Neural cell (in vitro differentiated cells): ENCODE data around the gene XPR1. TPM values are rescaled to one million over a fixed set of nuclear protein-coding genes. Genes with fewer than 3 reads are reported as not detected.

Experiments
- H2AFZ ChIP-seq: fragments of 200-600, 300-800 bp; sonication (generic), shearing (Covaris generic); 2 replicates; pipeline ENCODE4 v1.6.0; 2014; ENCODE audit warnings: low read depth, mild to moderate bottlenecking, antibody characterized with exemption, low read length, moderate library complexity
- H3F3A ChIP-seq: fragments of 200-600 bp; shearing (Covaris generic); 2 replicates; pipeline ENCODE4 v1.6.1; 2016; ENCODE audit warnings: mild to moderate bottlenecking, moderate library complexity, mixed read lengths, antibody characterized with exemption, low read length; ENCODE audit not compliant: insufficient read depth, poor library complexity, severe bottlenecking
- H3K27ac ChIP-seq: fragments of 200-600, 300-800 bp; sonication (generic), shearing (Covaris generic); 2 replicates; pipeline ENCODE4 v1.5.1; 2014; ENCODE audit warnings: mild to moderate bottlenecking, low read length, moderate library complexity
- H3K27me3 ChIP-seq: fragments of 300-800, 200-600 bp; sonication (generic), shearing (Covaris generic); 2 replicates; pipeline ENCODE4 v1.6.0; 2014; ENCODE audit warnings: mild to moderate bottlenecking, low read depth, low read length, moderate library complexity; ENCODE audit not compliant: insufficient read depth
- H3K36me3 ChIP-seq: fragments of 300-800, 200-600 bp; sonication (generic), shearing (Covaris generic); 2 replicates; pipeline ENCODE4 v1.5.1; 2014; ENCODE audit warnings: mild to moderate bottlenecking, antibody characterized with exemption, low read length, moderate library complexity; ENCODE audit not compliant: insufficient read depth
- H3K4me2 ChIP-seq: fragments of 300-800, 200-600 bp; sonication (generic), shearing (Covaris generic); 2 replicates; pipeline ENCODE4 v1.6.0; 2014; ENCODE audit warnings: mild to moderate bottlenecking, low read length
- H3K4me3 ChIP-seq: fragments of 300-800, 200-600 bp; sonication (generic), shearing (Covaris generic); 2 replicates; pipeline ENCODE4 v1.5.1; 2014; ENCODE audit warnings: mild to moderate bottlenecking, low read length, moderate library complexity
- H3K79me2 ChIP-seq: fragments of 200-600 bp; shearing (Covaris generic); replicated peaks from 2 replicates; pipeline ENCODE4 v1.6.0; 2014; ENCODE audit warnings: mild to moderate bottlenecking, low read length, moderate library complexity; ENCODE audit not compliant: insufficient read depth
- H3K9ac ChIP-seq: fragments of 300-800, 200-600 bp; sonication (generic), shearing (Covaris generic); 2 replicates; pipeline ENCODE4 v1.6.1; 2016; ENCODE audit warnings: mild to moderate bottlenecking, low read length, mixed read lengths
- H3K9me2 ChIP-seq: fragments of 200-600 bp; shearing (Covaris generic); 2 replicates; pipeline ENCODE4 v1.6.1; 2016; ENCODE audit warnings: mild to moderate bottlenecking, low read length, mixed read lengths; ENCODE audit not compliant: insufficient read depth
- H3K9me3 ChIP-seq: fragments of 200-600, 300-800 bp; sonication (generic), shearing (Covaris generic); 2 replicates; pipeline ENCODE4 v1.6.1; 2016; ENCODE audit warnings: mild to moderate bottlenecking, mixed run types, low read length, moderate library complexity, mixed read lengths
- H4K20me1 ChIP-seq: fragments of 200-600 bp; shearing (Covaris generic); 2 replicates; pipeline ENCODE4 v1.6.1; 2016; ENCODE audit warnings: mild to moderate bottlenecking, mixed run types; ENCODE audit not compliant: insufficient read depth
- CTCF ChIP-seq: fragments of 450-650 bp; IDR thresholded peaks from 2 replicates; pipeline ENCODE4 v1.5.1; 2014; ENCODE audit warnings: antibody characterized with exemption, mild to moderate bottlenecking, moderate library complexity; ENCODE audit not compliant: poor library complexity, severe bottlenecking
- EP300 ChIP-seq: fragments of 450-650 bp; conservative IDR thresholded peaks from 2 replicates; pipeline ENCODE4 v1.6.1; 2014; ENCODE audit warnings: antibody characterized with exemption, mild to moderate bottlenecking, moderate library complexity; ENCODE audit not compliant: poor library complexity, severe bottlenecking
- EZH2 ChIP-seq: fragments of 200-600, 300-800 bp; shearing (Covaris generic), sonication (generic); IDR thresholded peaks from 2 replicates; pipeline ENCODE4 v1.6.1; 2014; ENCODE audit warnings: antibody characterized with exemption, low read length, borderline replicate concordance, mild to moderate bottlenecking; ENCODE audit not compliant: insufficient read depth, poor library complexity, severe bottlenecking
- POLR2AphosphoS5 ChIP-seq: IDR thresholded peaks from 2 replicates; pipeline ENCODE4 v1.6.1; 2012
- RAD21 ChIP-seq: fragments of 450-650 bp; conservative IDR thresholded peaks from 2 replicates; pipeline ENCODE4 v1.6.1; 2014; ENCODE audit warnings: antibody characterized with exemption, mild to moderate bottlenecking, moderate library complexity
- REST ChIP-seq: IDR thresholded peaks from 2 replicates; pipeline ENCODE4 v1.6.1; 2012; ENCODE audit warnings: borderline replicate concordance
- SMC3 ChIP-seq: fragments of 450-650 bp; conservative IDR thresholded peaks from 2 replicates; pipeline ENCODE4 v1.6.1; 2014; ENCODE audit warnings: antibody characterized with exemption, mild to moderate bottlenecking, moderate library complexity; ENCODE audit not compliant: poor library complexity
- polyA plus RNA-seq: library from polyadenylated mRNA; depleted of rRNA; stranded (reverse); fragments of >200 nt; gene quantifications from 2 replicates; pipeline ENCODE4 v1.2.3, GENCODE V29; 2014

Gene XPR1
- polyA plus RNA-seq, 1 donor from 2014 or later = 185 TPM

GRCh38 chr1:180906511-180906910, 274.7 kb downstream of the XPR1 start:
- H2AFZ ChIP-seq = no peak overlapping the region
- no peaks in the 10 kb centered on the region for H3K9me2 ChIP-seq
- TF ChIP-seq EP300 = no peak
- TF ChIP-seq REST = no peak
- no peak for TF ChIP-seq EZH2
- no peak overlapping the region for H3K4me3 ChIP-seq
- H3K9ac ChIP-seq = no peak overlapping the region
- H4K20me1 ChIP-seq = no peaks in the 10 kb centered on the region
- H3K9me3 ChIP-seq = no peaks in the 10 kb centered on the region
- no peak overlapping the region for H3K4me2 ChIP-seq
- no peaks in the 10 kb centered on the region for H3F3A ChIP-seq
- H3K27me3 ChIP-seq = peaks cover 6% of the 10 kb centered on the region
- no peak overlapping the region for H3K27ac ChIP-seq
- no peaks in the 10 kb centered on the region for H3K36me3 ChIP-seq
- no peaks in the 10 kb centered on the region for H3K79me2 ChIP-seq

GRCh38 chr1:180907313-180908055, 275.7 kb downstream of the XPR1 start:
- no peak overlapping the region for H3K4me3 ChIP-seq
- H2AFZ ChIP-seq = no peak overlapping the region
- peaks cover 15% of the 10 kb centered on the region for H3K27me3 ChIP-seq
- no peaks in the 10 kb centered on the region for H3K9me3 ChIP-seq
- no peaks in the 10 kb centered on the region for H4K20me1 ChIP-seq
- H3K27ac ChIP-seq = no peak overlapping the region
- H3F3A ChIP-seq = no peaks in the 10 kb centered on the region
- H3K9ac ChIP-seq = no peak overlapping the region
- no peak overlapping the region for H3K4me2 ChIP-seq
- H3K9me2 ChIP-seq = no peaks in the 10 kb centered on the region
- H3K79me2 ChIP-seq = no peaks in the 10 kb centered on the region
- TF ChIP-seq SMC3 = no peak
- no peak for TF ChIP-seq RAD21
- no peak for TF ChIP-seq POLR2AphosphoS5
- H3K36me3 ChIP-seq = no peaks in the 10 kb centered on the region

GRCh38 chr1:180908074-180908765, 276.4 kb downstream of the XPR1 start:
- no peaks in the 10 kb centered on the region for H3F3A ChIP-seq
- no peak overlapping the region for H3K9ac ChIP-seq
- TF ChIP-seq RAD21 (no peak), CTCF (no peak)
- H3K4me2 ChIP-seq = no peak overlapping the region
- H2AFZ ChIP-seq = no peak overlapping the region
- peaks cover 23% of the 10 kb centered on the region for H3K27me3 ChIP-seq
- no peaks in the 10 kb centered on the region for H4K20me1 ChIP-seq
- H3K79me2 ChIP-seq = no peaks in the 10 kb centered on the region
- no peak overlapping the region for H3K27ac ChIP-seq
- no peaks in the 10 kb centered on the region for H3K36me3 ChIP-seq
- no peaks in the 10 kb centered on the region for H3K9me2 ChIP-seq
- H3K9me3 ChIP-seq = no peaks in the 10 kb centered on the region
- no peak overlapping the region for H3K4me3 ChIP-seq
